GM19240 (cell line): Measurements from ENCODE around the gene CREB3L1.

Source experiments
- DNase-seq: peaks from one replicate; pipeline ENCODE4 v3.0.0; 2011; ENCODE audit warnings: low spot score; ENCODE audit not compliant: insufficient read length

Gene CREB3L1

GRCh38 chr11:46277622-46278386 is at the start of gene CREB3L1:
Gene CREB3L1, plus strand, starts transcription at chr11:46277662. Its CDS starts 450 bp downstream, at chr11:46278112.
- DNase-seq: no peak

- no peak for DNase-seq
Measured at GRCh38 chr11:46229230-46229629, 48.2 kb upstream of the CREB3L1 start.

- DNase-seq: no peak
Measured at GRCh38 chr11:46234311-46234710, 43.2 kb upstream of the CREB3L1 start.

GRCh38 chr11:46235777-46236688 is 41.4 kb upstream of the CREB3L1 start:
- no peak for DNase-seq

- DNase-seq: no peak
Measured at GRCh38 chr11:46236918-46237247, 40.6 kb upstream of the CREB3L1 start.

- DNase-seq: no peak
Measured at GRCh38 chr11:46237248-46238077, 40.0 kb upstream of the CREB3L1 start.

GRCh38 chr11:46238078-46238966 is 39.1 kb upstream of the CREB3L1 start:
- no peak for DNase-seq

- peak; percentile 84 for DNase-seq
Measured at GRCh38 chr11:46238967-46239800, 38.3 kb upstream of the CREB3L1 start.

- no peak for DNase-seq
Measured at GRCh38 chr11:46239801-46240061, 37.7 kb upstream of the CREB3L1 start.

- DNase-seq: no peak
Measured at GRCh38 chr11:46240371-46240770, 37.1 kb upstream of the CREB3L1 start.

- no peak for DNase-seq
Measured at GRCh38 chr11:46240861-46241260, 36.6 kb upstream of the CREB3L1 start.

GRCh38 chr11:46242041-46242951 is 35.2 kb upstream of the CREB3L1 start:
- no peak for DNase-seq

- peak; percentile 92 for DNase-seq
Measured at GRCh38 chr11:46242952-46243795, 34.3 kb upstream of the CREB3L1 start.

GRCh38 chr11:46243796-46244109 is 33.7 kb upstream of the CREB3L1 start:
- no peak for DNase-seq

GRCh38 chr11:46246521-46246920 is 30.9 kb upstream of the CREB3L1 start:
- no peak for DNase-seq

- DNase-seq: no peak
Measured at GRCh38 chr11:46247090-46247489, 30.4 kb upstream of the CREB3L1 start.

GRCh38 chr11:46247659-46248058 is 29.8 kb upstream of the CREB3L1 start:
- DNase-seq: no peak
